Psoas muscle (tissue), 8 donors: ENCODE data around the gene LMX1A. TPM values are rescaled to one million over a fixed set of nuclear protein-coding genes. Genes with fewer than 3 reads are reported as not detected.

Experiments
- ATAC-seq, 4 donors: fragments of 200-7000 bp; cut with Tn5 transposase; one replicate each; pipeline ENCODE4 v1.9.1; 2020; ENCODE audit warnings: moderate library complexity in 3 of 4, mild to moderate bottlenecking in 2 of 4
- DNase-seq, 2 donors: peaks; one replicate each; pipeline ENCODE4 v3.0.0-alpha.2; 2020
- H3K27ac ChIP-seq: fragments of 200-600 bp; one replicate; pipeline ENCODE4 v1.8.0; 2022
- H3K27me3 ChIP-seq, 3 donors: fragments of 200-600 bp in 1 of 3; one replicate each; pipeline versions ENCODE4 v1.6.1 to v1.8.0; 2013 to 2022; ENCODE audit warnings: low read length in 2 of 3, mild to moderate bottlenecking in 2 of 3, moderate library complexity in 1 of 3; ENCODE audit not compliant: insufficient read depth in 3 of 3
- H3K36me3 ChIP-seq, 2 donors: fragments of 200-600 bp in 1 of 2; one replicate each; pipeline versions ENCODE4 v1.6.1 to v1.8.0; 2013 to 2022; ENCODE audit warnings: low read depth in 1 of 2, mild to moderate bottlenecking in 1 of 2, moderate library complexity in 1 of 2; ENCODE audit not compliant: insufficient read depth in 1 of 2
- H3K4me1 ChIP-seq: fragments of 200-600 bp; one replicate; pipeline ENCODE4 v1.8.0; 2022
- H3K4me3 ChIP-seq: fragments of 200-600 bp; one replicate; pipeline ENCODE4 v1.8.0; 2022; ENCODE audit warnings: mild to moderate bottlenecking
- H3K9me3 ChIP-seq: fragments of 200-600 bp; one replicate; pipeline ENCODE4 v1.8.0; 2022
- CTCF ChIP-seq: fragments of 200-600 bp; IDR thresholded peaks from one replicate; pipeline ENCODE4 v1.8.0; 2022; ENCODE audit warnings: antibody characterized with exemption
- WGBS, 3 donors: extraction: QIAGEN DNeasy Blood & Tissue Kit; methylation state at CpG; one replicate each; pipeline versions ENCODE4 v1.1.6 to v1.1.7; 2013; 5-methylcytosine and 5-hydroxymethylcytosine counted together
- intact Hi-C, 2 donors: fragments of 100-400 bp; cut with DNase I; formaldehyde crosslinking; loops; one replicate each; pipeline versions ENCODE4 v1.11.0 to v1.14.2; 2022
- polyA plus RNA-seq, 3 donors: library from polyadenylated mRNA; stranded (reverse); fragments of 200-250 nt; gene quantifications; one replicate each; pipeline ENCODE4 v1.2.3, GENCODE V29; 2013
- total RNA-seq, 4 donors: library from RNA; stranded (reverse); fragmentation: NEBNext Ultra II Directional in 2 of 4; extraction: Animal tissue kit (Norgen Biotek cat#: 25700) in 2 of 4; gene quantifications; one replicate each; pipeline versions ENCODE4 v1.2.1 to v1.2.4, GENCODE V29; 2021 to 2023
- donor health status: healthy with polysubstance abuse.
- donor health status: DM: no; HTN: no; CAD: no; lungs with moderate emphysema.
- donor health status: Bipolar disorder and iron deficiency.
- donor health status: healthy.
- donor health status: DM: yes; HTN: yes; CAD: no.
- donor health status: DM: no; HTN: no; CAD: no.
- donor health status: DM: no; HTN: no; CAD: no.
- donor health status: DM: yes; HTN: yes; CAD: no.

The LMX1A gene
- total and polyA plus RNA-seq, 7 donors = 0.04 to 0.36 (median 0.16) TPM; not detected in 3

DNA sequence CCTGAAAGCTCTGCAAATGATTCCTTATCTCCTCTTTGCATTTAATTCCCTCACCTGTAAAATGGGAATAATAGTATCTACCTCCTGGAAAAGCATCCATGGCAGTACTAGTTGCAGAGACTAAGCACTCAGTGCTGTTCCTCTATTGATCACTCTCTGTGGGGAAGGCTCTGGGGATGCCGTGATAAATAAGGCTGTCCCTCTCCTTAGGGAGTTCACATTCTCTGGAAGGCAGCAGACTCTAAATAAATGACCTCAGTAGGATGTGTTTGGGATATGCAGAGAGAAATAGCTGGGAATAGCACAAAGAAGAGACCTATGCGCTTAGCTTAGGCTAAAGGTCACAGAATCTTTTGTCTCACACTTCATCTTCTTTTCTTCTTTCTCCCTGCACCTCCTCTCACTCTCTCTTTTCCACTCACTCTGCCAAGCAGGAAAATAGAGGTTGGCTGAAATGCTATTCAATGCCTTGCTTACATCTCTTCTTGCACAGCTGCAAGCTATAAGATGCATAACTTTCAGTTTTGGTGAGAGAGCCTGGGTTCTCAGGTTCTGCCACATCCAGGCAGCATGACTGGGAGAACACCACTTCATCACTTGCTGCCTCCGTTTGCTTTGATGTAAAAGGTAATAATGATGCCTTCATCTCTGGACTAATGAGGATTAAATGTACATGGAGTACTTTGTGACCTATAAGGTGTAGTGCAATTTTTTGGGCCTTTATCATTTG is 101.5 kb downstream of the LMX1A start:
- WGBS, 3 donors = 80 to 84% (median 84%) methylated on average over 3 of the region's 3 CpGs
- Histone ChIP-seq H3K27ac (no peak overlapping the region), H3K9me3 (no peaks in the 10 kb centered on the region), H3K4me3 (no peak overlapping the region), H3K36me3 (no peaks in the 10 kb centered on the region), H3K27me3 (peaks cover 0 to 1% (median 0%) of the 10 kb centered on the region in 3 donors), H3K4me1 (peaks cover 9% of the 10 kb centered on the region)
- no peak for TF ChIP-seq CTCF
- DNase-seq = no peak
- no peak for ATAC-seq
- intact Hi-C loops = loop anchor here (5.0 to 10.0 kb wide), 4 partner anchors 37 to 1850 kb away; no protein-coding TSS in a partner anchor

- 65 to 74% (median 74%) methylated on average over 4 of the region's 4 CpGs for WGBS, 3 donors
- no peak overlapping the region for H3K4me3 ChIP-seq
- intact Hi-C loops = loop anchor here (10.0 kb wide), 2 partner anchors 60 to 1850 kb away; no protein-coding TSS in a partner anchor
- no peak for TF ChIP-seq CTCF
- H3K36me3 ChIP-seq = no peaks in the 10 kb centered on the region
- H3K27ac ChIP-seq = no peak overlapping the region
- H3K27me3 ChIP-seq = peaks cover 0 to 1% (median 0%) of the 10 kb centered on the region in 3 donors
- no peak for DNase-seq
- peaks cover 9% of the 10 kb centered on the region for H3K4me1 ChIP-seq
- no peaks in the 10 kb centered on the region for H3K9me3 ChIP-seq
- ATAC-seq = no peak
Observed at GRCh38 chr1:165254376-165254775, 102.1 kb downstream of the LMX1A start.

DNA sequence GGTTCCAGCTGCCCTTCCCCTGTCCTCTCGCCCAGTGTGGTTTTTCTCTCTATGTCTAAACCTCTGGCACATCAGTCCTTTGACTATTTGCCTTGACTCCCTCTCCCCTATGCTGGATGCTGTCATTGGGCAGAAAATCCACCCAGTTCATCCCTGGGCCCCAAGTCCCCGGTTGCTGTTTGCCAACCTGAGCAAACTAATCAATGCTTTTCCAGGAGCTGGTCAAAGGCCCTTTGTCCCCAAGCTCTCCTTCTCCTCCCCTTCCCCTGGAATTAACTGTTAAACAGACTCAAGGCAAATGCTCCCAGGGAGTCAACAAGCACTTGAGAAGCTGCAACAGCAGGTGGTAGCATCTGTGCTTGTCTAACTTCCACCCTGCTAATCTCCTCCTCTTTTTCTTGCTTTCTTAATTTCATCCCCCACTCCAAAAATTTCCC is 102.7 kb downstream of the LMX1A start:
- DNase-seq (no peak), ATAC-seq (no peak)
- Histone ChIP-seq H3K36me3 (no peaks in the 10 kb centered on the region), H3K4me1 (peaks cover 9% of the 10 kb centered on the region), H3K9me3 (no peaks in the 10 kb centered on the region), H3K27ac (no peak overlapping the region), H3K27me3 (peaks cover 0 to 1% (median 0%) of the 10 kb centered on the region in 3 donors), H3K4me3 (no peak overlapping the region)
- WGBS, 3 donors = 69 to 73% (median 71%) methylated on average over 2 of the region's 2 CpGs
- no peak for TF ChIP-seq CTCF
- intact Hi-C loops = loop anchor here (10.0 kb wide), 2 partner anchors 61 to 1849 kb away; no protein-coding TSS in a partner anchor

GRCh38 chr1:165248969-165249571 is 107.4 kb downstream of the LMX1A start:
- DNase-seq (no peak), ATAC-seq (no peak)
- H3K27ac ChIP-seq = no peak overlapping the region
- TF ChIP-seq CTCF = no peak
- intact Hi-C loops = no loop called here
- H3K9me3 ChIP-seq = no peaks in the 10 kb centered on the region
- 84 to 89% (median 85%) methylated on average over 5 of the region's 5 CpGs for WGBS, 3 donors
- no peaks in the 10 kb centered on the region for H3K36me3 ChIP-seq
- H3K4me1 ChIP-seq = no peaks in the 10 kb centered on the region
- H3K4me3 ChIP-seq = no peak overlapping the region
- H3K27me3 ChIP-seq = no peaks in the 10 kb centered on the region
